GM03348 (cell line): ENCODE measurements around the gene PIP4K2A.

Source experiments
- DNase-seq: peaks from one replicate; pipeline ENCODE4 v3.0.0; 2012; ENCODE audit warnings: low spot score

The PIP4K2A gene

DNA sequence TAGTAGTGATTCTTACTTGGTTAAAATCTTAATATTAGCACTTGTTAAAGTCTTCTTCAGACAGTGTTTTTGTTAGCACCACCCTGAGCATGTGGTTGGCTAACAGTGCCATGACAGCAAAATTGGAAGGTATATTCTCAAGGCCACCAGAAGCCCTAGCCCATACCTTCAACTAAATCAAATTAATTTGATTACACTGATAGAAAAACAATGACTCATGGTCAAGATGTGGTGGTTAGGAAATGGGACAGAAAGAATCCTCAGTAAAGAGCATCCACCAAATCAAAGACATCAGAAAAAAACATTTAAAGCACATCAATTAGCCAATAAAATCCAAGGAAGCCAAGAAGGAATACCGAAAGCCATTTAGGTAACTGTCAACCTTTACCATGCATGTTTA, 75.5 kb downstream of the PIP4K2A start:
- DNase-seq, result no peak

DNA sequence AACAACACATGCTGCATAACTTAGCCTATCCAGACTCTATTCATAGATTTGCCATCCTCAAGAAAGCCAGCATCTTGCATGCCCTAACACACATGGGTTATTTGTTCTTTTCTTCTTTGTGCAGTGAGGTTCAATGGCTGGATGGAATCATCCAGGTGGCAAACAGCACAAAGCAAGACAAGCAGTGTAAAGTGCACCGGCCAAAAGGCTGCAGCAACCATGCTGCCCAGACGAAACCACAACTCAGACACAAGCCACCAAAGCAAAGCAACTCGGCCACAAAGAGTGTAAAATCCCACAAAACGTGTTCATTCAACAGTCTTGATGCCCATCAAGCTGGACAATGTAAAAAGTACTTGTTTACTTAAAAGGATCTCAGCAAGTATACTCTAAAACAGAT, 76.9 kb downstream of the PIP4K2A start:
- no peak for DNase-seq

DNA sequence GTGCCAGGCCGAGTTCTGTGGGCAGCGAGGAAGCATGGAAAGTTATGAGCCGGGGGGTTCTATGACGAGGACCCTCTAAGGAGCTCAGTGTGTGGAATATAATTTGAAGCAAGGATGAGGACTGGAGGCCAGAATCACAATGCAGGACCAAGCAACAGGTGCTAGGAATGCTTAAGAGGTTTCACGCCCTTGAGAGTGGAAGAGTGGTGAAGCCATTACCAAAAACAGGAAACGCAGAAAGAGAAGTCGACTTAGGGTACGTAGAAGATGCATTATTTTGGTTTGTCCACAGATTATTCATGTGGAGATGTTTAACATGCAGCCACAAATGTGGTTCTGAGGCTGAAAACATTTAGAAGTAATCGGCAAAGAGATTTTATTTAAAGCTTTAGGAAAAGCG, 78.7 kb downstream of the PIP4K2A start:
- no peak for DNase-seq

DNA sequence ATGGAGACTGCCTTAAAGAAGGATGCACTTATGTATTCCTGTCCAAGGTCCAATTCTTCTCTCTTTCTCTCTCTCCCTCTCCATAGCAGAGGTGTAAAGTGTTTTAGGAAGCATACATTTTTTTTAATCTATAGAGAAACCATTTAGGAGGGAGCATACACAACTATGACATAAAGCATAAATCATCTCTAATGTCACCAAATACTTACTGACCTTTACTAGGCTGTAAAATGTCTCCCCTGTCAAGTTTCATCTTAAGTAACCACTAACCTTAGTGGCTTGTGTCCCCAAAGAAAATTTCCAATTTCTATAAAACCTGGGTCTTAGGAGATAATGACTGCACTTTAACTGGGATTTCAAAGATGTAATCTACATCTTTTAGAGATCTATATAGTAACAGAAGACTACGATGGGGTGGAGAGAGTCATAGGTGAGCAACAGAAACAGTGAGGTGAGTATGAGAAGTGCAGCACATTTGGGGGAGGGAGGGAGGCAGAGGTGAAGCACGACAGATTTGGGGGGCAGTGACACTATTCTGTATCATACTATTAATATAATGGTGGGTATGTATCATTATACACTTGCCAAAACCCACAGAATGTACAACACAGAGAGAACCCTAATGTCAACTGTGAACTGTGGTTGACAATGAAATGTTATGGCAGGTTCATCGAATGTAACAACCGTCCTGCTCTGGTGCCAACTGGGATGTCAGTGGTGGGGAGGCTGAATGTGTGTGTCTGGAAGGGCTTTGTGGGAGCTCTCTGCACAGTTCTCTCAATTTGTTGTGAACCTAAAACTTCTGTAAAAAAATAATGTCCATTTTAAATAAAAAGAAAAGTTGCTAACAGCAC, 79.5 kb downstream of the PIP4K2A start:
- DNase-seq, result no peak

DNA sequence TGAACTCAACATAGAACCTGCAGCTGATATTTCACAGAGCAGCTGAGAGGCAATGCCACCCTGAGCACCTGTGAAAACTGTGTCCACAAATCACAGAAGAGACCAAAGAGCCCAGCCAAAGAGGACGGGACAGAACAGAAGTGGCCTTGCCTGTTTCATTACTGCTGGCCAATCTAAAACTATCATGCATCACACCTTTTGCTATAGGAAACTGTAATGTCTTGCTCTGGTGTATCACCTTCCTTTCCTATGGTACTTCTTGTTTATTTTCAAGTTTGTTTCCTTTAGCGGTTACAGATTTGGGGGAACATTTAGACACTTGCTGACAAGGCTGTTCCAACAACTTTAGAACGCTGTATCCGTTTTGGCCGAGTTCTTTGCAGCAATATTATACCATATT, 80.3 kb downstream of the PIP4K2A start:
- no peak for DNase-seq

DNA sequence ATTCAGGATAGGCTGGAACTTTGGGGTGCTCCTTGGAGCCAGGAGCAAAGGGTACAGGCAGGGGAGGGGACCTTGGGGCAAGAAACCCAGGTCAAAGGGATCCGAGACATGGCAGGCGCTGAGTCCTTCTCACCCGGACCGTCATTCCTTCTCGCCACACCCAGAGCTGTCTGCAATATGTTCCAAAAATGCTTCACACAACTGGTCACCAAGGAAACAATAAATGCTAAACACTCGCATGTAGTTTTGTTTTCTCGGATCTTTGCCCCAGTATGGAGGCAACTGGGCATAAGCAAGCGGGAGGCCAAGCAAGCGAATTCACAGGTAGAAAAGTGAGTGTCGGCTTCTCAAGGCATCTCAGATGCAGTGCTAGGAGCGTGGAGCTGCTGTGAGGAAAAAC, 80.8 kb downstream of the PIP4K2A start:
- no peak for DNase-seq

DNA sequence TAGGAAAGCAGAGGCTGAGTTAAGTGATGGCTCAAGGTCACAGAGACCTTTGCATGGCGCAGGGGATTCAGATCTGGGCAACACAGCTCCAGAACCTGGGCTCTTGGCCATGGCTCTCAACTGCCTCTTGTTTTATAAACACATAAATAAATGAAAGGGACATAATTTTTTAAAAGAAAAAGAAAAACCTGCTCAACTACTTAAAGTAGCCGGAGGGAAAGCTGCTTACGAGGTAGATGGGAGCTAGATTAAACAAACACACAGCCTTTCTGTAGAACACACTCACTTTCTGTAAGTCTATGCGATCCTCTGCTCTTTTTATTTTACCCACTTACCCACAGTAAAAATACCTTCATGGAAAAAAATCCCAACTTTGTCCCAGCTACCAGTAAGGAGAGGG, 81.3 kb downstream of the PIP4K2A start:
- DNase-seq, result no peak

DNA sequence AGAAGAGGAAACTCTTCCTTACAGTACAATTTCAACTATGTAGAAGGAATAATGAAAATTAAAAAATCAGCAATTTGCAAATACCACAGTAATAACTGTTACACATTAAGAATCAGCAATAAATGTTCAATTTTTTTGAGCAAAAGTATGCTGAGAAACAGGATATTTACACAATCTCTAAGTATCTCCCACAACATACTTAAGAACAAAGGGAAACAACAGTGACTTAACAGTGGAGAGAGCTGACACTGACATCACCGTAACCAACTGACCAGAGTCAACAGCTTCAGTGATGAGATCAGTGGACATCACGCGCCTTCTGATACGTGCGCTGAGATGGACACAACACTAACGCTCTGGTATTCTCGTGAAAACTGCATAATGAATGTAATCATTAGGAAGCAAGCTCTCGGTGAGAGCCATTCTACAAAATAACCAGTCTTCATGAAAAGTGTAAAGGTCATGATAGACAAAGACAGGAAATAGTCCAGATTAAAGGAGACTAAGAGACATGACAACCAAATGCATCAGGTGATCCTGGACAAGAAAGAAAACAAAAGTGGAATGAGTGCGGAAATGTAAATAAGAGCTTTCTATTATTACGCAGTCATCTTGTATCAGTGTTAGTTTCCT, 82.6 kb downstream of the PIP4K2A start:
- DNase-seq, result no peak

DNA sequence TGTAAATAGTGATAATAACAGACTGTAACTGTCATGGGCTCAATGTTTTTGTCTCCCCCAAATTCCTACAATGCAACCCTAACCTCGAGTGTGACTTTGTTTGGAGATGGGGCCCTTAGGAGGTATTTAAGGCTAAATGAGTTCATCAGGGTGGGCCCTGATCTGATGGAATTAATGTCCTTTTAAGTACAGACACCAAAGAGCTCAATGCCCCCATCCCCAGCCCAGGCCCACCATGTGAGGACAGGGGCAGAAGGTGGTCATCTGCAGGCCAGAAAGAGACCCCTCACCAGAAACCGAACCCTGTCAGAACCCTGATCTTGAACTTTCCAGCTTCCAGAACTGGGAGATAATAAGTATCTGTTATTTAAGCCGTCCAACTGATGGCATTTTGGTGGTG, 83.2 kb downstream of the PIP4K2A start:
- DNase-seq, result no peak

DNA sequence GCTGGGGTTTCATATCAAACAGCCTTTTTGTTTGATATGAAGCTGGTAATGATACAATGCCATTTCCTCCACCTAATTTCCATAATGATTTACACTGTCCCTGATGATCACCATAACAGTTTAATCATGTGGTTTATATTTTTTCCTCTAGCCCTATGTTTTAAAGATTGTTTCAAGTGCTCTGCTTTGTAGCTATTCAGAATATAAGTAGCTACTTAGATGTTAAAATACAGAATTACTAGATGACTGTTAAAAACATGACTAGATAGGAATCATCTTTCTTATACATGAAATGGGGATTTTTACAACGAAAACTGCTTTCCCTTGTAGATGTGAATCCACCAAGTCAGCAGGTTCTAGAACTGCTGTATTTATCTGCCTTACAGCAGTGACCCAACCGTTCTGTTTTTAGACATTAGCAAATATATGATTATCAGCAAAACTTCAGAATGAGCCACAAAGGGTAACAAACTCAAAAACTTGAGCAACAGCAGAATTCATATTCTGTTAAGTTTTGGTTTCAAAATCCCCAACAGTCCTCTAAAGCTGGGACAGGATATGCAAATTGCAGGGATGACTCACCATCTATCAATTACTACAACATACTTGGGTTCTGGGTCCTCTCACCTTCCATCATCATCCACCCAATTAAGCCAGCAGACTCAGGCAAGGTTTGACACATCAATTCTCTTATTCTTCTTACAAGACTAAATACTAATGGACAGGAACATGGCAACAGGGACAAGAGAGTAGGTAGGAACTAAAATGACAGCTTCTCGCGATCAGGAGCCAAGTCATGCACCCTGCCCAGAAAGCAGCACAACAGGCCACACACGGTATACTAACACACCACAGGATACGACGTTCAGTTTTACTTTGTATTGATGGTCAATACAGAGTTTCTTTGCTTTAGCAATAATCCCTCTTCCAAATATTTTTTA, 83.9 kb downstream of the PIP4K2A start:
- DNase-seq, result peak; percentile 44

DNA sequence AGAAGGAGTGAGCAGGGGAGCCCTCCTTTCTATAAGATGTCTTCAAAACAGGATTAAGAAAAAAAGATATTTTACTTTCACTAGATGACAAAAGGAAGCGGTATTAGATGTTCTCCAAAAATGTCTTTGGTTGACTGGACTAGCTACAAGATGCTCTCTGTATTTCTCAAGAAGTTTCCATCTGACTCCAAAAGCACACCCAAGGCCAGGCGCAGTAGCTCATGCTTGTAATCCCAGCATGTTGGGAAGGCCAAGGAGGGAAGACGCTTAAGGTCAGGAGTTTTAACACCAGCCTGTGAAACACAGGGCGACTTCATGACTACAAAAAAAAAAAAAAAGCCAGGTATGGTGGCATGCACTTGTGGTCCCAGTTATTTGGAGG, 84.5 kb downstream of the PIP4K2A start:
- DNase-seq, result no peak

DNA sequence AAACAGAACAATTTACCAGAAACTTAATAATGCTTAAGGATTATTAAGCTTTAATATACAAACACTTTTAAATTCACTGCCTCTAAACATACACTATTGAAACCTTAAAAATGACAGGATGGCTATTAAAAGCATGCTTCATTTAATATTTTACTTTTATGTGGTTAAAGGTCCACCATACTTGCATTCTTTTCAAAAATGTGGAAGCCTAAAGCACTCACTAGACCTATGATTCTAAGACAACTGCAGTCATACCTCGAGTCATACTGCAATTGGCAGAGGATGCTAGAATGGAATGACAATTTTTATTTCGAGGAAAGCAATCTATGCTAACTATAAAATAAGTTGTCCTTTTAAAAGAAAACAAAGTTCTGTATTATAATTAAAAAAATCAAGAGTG, 85.3 kb downstream of the PIP4K2A start:
- no peak for DNase-seq

DNA sequence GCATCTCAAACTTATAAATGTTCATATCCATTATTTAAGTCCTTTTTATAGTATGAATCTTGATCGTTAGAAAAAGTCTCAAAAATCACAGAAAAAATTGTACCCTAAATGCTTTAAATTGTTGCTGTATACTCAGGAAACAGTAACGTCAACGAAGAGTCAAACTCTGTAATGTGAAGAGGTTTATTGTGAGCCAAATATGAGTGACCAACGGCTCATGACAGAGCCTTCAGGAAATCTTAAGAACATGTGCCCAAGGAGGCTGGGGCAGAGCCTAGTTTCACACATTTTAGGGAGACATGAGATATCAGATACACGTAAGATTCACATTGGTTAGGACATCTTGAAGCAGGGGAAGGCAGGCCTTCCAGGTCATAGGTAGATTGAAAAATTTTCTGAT, 86.1 kb downstream of the PIP4K2A start:
- no peak for DNase-seq

DNA sequence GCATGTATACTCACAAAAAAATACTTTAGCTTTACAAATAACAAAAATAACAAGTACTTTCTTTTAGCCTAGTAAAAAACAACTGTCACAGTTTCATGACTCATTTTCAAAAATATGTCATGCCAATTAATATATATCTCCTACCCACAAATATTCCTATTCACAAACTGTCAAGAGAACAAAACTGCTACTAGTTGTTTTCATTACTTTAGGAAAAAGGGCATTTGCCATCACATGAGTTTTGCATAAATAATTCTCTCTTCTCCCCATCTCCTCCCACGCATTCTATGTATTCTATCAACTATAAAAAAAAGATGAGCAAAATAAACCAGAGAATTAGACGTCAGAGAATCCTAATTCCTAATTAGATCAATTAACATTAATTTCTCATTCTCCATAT, 87.6 kb downstream of the PIP4K2A start:
- DNase-seq, result no peak

DNA sequence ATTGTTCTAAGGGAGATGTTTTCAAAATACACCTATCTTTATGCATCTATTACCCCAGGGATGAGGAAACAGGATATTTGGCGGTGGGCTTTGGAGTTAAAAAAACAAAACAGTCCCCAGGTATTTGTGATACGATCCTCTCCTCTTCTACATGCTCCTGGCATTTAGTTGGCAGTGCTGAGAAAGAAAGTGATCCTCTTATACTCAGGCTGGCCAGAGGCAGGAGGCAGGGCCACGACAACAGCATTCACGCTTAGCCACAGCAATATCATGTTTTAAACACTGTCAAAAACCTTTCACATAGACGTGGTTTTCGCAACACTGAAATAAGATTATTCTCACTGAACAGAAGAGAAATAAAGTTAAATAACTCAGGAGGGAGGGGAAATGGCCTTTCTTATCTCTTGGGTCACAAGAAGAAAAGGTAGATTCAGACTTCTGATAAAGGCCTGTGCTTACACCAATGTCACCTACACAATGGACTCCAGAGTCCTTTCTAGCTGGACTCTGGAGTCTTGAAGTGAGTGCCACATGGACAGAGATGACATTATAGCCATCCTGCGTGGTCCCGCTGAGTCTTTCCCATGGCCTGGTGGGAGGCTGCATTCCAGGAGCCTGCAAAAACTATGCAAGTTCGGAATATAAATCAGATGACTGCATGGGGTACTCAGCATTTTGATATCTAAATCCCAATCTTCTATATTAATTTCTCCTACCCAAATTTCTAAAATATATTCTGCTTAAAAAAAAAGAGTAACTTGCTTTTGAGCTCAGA, 88.7 kb downstream of the PIP4K2A start:
- no peak for DNase-seq

DNA sequence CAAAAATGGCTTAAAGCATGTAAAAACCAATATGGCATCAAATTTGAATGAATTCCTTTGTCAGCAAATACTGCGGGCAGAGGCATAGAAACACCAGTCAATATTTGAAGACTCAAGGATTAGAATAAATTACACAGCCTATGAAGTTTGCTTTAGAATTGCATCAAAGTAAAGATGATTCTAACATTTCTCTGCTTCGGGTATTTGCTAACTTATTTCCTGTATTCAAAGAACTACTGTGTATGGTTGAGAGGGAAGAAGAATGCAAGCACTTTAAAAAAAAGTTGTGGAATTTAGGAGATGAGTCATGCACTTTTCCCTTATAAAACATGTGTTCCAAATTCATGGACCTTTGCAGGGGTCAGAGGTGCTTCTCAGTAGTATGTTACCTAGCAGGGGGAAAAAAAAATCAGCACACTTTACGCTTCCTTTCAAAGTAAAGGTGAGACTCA, 90.1 kb downstream of the PIP4K2A start:
- DNase-seq, result peak; percentile 71

DNA sequence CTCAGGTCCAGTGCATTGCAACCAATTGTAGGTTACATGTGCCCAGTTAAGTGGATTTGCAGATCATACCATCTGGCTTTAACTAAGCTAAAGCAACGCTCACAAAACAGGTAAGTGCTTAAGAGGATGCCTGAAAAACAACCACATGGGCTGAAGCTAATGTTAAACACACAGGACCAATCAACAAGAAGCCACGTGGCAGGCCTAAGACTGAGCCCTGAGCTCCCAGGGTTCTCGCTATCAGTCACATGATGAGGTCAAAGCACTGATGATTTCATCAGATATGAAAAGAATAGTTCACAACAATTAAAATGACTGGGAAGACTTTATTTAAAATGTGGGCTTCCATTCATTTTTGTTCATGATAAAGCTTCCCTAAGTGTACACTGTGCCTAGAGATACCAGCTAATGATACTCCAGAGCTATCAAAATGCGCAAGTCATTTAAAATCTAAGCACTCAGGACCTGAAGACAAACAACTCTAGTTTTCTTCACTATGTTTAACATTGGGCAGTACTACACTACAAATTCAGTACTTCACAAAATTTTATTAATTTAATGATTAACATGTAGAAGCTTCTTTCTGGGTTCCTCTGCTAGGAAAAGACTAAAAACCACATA, 90.6 kb downstream of the PIP4K2A start:
- no peak for DNase-seq

DNA sequence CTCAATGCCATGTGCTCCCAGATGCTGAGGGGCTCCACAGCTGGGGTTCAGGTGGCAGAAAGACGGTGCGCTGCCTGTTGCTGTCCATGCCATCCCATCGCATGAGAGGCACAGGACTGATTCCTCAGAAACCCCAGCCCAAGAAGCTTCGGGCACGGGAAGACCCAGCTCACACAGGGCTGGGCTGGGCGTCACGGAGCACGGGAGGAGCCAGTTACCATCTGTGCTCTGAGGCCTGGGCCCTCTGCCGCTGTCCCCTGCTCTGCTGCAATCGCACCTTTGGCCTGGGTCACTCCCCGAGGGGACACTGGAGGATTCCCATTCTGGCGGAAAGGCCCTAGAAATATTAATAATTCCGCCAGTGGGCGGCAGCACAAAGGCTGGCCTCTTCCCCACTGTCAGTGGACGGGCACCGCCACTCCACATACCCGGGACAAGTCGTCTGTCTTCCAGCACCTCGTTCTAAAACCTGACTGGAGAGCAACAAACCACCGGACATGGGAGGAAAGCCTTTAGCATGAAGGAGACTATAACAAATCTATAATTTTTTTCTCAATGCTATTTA, 92.1 kb downstream of the PIP4K2A start:
- no peak for DNase-seq

DNA sequence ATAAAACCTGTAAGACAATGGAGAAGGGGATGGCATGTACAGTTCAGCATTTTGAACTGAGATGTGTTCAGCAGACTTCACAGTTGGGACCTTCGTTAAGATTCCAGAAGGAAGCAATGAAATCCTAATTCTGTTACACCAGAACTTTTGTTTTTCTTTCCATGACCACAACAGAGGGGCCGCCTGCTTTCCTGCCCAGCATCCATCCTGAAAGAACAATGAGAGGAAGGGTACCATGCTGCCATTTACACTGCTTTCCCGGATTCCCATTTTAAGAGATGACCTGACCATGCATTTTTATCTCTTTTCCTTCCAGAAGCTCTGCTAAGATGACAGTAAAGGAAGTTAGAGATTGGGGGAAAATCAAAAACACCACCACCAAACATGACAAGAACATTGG, 92.7 kb downstream of the PIP4K2A start:
- DNase-seq, result no peak

DNA sequence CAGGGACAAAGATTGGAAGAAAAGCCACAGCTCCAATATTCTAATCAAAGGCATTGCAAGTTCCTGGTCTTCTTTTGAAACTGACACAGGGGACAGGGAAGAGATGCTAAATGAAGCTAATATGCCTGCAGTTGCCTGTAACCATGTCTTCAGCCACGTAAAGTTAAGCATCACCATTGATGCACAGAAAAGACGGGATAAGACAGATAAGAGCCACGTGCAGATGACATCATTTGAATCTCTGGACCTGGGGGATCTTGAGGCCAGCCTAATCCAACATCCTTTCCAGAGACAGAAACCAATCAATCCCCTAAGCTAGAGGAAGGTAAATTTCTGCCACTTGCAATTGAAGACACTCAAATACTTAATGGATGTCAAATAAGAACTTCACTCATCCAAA, 93.4 kb downstream of the PIP4K2A start:
- no peak for DNase-seq
